DND-41 (cell line): ENCODE results near the gene CPPED1.

ENCODE experiments used
- ATAC-seq: fragments of 200-7000 bp; cut with Tn5 transposase; 3 replicates; pipeline ENCODE4 v1.9.1; 2021; ENCODE audit warnings: low read depth; ENCODE audit not compliant: insufficient read depth
- DNase-seq: peaks from one replicate; pipeline ENCODE4 v3.0.0-alpha.2; 2020
- H2AFZ ChIP-seq: 2 replicates; pipeline ENCODE4 v1.6.0; 2012; ENCODE audit warnings: low read depth, low read length
- H3K27ac ChIP-seq: 2 replicates; pipeline ENCODE4 v1.5.1; 2012; ENCODE audit warnings: low read length, inconsistent platforms
- H3K27me3 ChIP-seq: fragments of 200-600 bp; sonication (generic); 2 replicates; pipeline ENCODE4 v1.6.0; 2012; ENCODE audit warnings: low read length, mild to moderate bottlenecking, inconsistent platforms; ENCODE audit not compliant: insufficient read depth, poor library complexity
- H3K36me3 ChIP-seq: 2 replicates; pipeline ENCODE4 v1.5.1; 2012; ENCODE audit warnings: low read length, inconsistent platforms; ENCODE audit not compliant: insufficient read depth
- H3K4me1 ChIP-seq: 2 replicates; pipeline ENCODE4 v1.5.1; 2012; ENCODE audit warnings: mild to moderate bottlenecking, low read length; ENCODE audit not compliant: insufficient read depth
- H3K4me2 ChIP-seq: 2 replicates; pipeline ENCODE4 v1.6.0; 2012; ENCODE audit warnings: mild to moderate bottlenecking, moderate library complexity, low read length, inconsistent platforms; ENCODE audit not compliant: insufficient read depth
- H3K4me3 ChIP-seq, 2 experiments: fragments of 200-600 bp in 1 of 2; shearing (Covaris generic) in 1 of 2; 2 replicates each; pipeline ENCODE4 v1.5.1; 2012 to 2016; ENCODE audit warnings: inconsistent platforms in 2 of 2, low read length in 2 of 2, mild to moderate bottlenecking in 2 of 2, low read depth in 1 of 2, moderate library complexity in 1 of 2
- H3K79me2 ChIP-seq: 2 replicates; pipeline ENCODE4 v1.6.0; 2012; ENCODE audit warnings: low read length, inconsistent platforms; ENCODE audit not compliant: insufficient read depth
- H3K9ac ChIP-seq: 2 replicates; pipeline ENCODE4 v1.6.0; 2012; ENCODE audit warnings: low read depth, mild to moderate bottlenecking, inconsistent platforms, low read length, moderate library complexity
- H3K9me3 ChIP-seq: 2 replicates; pipeline ENCODE4 v1.5.1; 2012; ENCODE audit warnings: low read length, moderate library complexity, mild to moderate bottlenecking, inconsistent platforms; ENCODE audit not compliant: insufficient read depth, severe bottlenecking
- H4K20me1 ChIP-seq: 2 replicates; pipeline ENCODE4 v1.6.0; 2012; ENCODE audit warnings: low read length; ENCODE audit not compliant: insufficient read depth
- EZH2 ChIP-seq: IDR thresholded peaks from 3 replicates; pipeline ENCODE4 v1.6.1; 2012; ENCODE audit warnings: borderline replicate concordance, low read depth, mild to moderate bottlenecking, moderate library complexity, low read length, inconsistent platforms; ENCODE audit not compliant: severe bottlenecking
- TF ChIP-seq, protein P1 (sequence below): IDR thresholded peaks from 2 replicates; pipeline ENCODE4 v1.5.1; 2012; ENCODE audit warnings: borderline replicate concordance, low read length, moderate library complexity, mild to moderate bottlenecking; ENCODE audit not compliant: poor library complexity, severe bottlenecking; ENCODE audit errors: extremely low read depth

Gene CPPED1

DNA sequence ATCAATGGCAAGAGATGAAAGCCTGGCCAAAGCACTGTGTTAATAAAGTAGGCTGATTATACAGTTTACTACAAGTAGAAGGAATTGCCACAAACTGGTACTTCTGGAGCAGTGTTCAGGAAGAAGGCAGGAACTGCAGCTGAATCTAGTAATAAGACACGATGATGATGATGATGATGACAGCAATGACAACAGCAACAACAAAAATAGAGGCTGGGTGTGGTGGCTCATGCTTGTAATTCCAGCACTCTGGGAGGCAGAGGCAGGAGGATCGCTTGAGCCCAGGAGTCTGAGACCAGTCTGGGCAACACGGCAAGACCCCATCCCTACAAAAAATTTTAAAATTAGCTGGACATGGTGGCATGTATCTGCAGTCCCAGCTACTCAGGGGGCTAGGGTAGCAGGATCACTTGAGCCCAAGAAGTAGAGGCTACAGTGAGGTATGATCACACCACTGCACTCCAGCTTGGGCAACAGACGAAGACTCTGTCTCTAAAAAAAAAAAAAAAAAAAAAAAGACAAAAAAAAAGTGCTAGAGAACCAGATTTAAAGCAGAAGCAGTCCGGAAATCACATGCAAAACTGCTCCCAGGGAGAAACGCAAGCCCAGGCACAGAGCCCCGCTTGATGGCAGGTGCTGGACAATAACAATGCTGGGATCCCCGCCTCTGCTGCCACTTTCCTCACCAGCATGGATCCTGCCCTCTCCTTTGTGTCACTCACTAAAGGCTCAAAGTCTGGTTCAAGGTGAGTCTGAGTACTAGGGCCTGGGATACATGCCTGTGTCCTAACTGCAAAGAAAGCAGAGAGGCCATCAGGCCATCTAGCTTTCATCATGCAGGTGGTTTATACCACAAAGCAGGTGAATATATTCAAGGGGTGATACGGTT is 44.8 kb downstream of the CPPED1 start:
- Histone ChIP-seq H3K4me3 (no peak overlapping the region), H3K9me3 (no peaks in the 10 kb centered on the region), H3K27ac (no peak overlapping the region), H3K79me2 (no peaks in the 10 kb centered on the region), H4K20me1 (no peaks in the 10 kb centered on the region), H3K4me1 (no peaks in the 10 kb centered on the region), H3K36me3 (no peaks in the 10 kb centered on the region), H2AFZ (no peak overlapping the region), H3K27me3 (no peaks in the 10 kb centered on the region), H3K9ac (no peak overlapping the region), H3K4me2 (no peak overlapping the region)
- no peak for DNase-seq
- no peak for ATAC-seq
- no peak for TF ChIP-seq EZH2
- TF ChIP-seq, protein P1, sequence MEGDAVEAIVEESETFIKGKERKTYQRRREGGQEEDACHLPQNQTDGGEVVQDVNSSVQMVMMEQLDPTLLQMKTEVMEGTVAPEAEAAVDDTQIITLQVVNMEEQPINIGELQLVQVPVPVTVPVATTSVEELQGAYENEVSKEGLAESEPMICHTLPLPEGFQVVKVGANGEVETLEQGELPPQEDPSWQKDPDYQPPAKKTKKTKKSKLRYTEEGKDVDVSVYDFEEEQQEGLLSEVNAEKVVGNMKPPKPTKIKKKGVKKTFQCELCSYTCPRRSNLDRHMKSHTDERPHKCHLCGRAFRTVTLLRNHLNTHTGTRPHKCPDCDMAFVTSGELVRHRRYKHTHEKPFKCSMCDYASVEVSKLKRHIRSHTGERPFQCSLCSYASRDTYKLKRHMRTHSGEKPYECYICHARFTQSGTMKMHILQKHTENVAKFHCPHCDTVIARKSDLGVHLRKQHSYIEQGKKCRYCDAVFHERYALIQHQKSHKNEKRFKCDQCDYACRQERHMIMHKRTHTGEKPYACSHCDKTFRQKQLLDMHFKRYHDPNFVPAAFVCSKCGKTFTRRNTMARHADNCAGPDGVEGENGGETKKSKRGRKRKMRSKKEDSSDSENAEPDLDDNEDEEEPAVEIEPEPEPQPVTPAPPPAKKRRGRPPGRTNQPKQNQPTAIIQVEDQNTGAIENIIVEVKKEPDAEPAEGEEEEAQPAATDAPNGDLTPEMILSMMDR = no peak

DNA sequence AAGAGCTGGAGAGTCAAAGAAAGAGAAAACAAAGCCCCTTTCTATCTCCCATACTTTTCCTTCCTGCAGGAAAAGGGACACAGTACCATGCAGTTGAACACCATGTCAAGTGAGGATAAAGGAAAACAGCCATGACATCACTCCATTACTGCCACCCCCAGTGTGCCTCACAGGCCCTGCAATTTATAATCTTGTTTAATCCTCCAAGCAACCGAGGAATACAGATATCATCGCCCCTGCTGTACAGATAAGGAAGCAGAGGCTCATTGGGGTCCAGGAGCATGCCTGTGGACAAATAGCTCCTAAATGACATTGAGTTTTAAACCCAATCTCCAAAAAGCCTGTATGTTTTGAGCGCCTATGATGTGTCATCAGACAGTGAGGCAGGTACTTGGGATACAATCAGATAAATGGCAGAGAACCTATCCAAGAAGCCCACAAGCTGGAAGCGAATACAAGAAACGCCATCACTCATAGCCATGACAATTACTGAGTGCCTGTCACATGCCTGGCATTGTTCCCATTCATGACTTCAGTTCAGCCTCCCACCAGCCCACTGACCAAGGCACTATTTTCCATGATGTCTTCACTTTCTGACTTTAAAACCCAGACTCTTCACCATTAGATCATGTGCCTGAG is 45.5 kb downstream of the CPPED1 start:
- no peak for ATAC-seq
- no peak overlapping the region for H3K4me2 ChIP-seq
- no peaks in the 10 kb centered on the region for H4K20me1 ChIP-seq

DNA sequence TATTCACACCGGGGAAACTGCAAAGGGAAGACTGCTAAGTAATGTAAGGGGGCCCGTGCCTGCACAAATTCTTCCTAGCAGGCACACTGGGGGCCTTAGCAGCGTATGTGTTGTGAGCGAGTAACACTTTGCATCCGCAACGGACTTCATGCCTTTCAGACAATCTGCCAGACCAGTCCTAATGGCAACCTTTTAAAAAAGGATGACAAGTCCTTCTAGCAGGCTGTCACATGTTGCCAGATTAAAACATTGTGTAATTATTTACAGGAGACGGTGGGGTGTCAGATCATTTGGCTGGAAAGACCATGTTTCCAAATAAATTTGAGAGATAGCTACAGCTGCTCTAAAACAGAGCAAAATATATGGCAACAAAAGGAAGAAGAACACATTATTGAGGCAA is 46.1 kb downstream of the CPPED1 start:
- no peak for DNase-seq
- no peak overlapping the region for H3K9ac ChIP-seq
- no peak for TF ChIP-seq EZH2
- TF ChIP-seq, protein P1 = no peak
- no peak overlapping the region for H2AFZ ChIP-seq
- H3K36me3 ChIP-seq = no peaks in the 10 kb centered on the region
- H3K4me2 ChIP-seq = no peak overlapping the region
- H3K79me2 ChIP-seq = no peaks in the 10 kb centered on the region
- no peaks in the 10 kb centered on the region for H3K4me1 ChIP-seq
- H3K4me3 ChIP-seq = no peak overlapping the region
- no peak overlapping the region for H3K27ac ChIP-seq
- H3K9me3 ChIP-seq = no peaks in the 10 kb centered on the region
- ATAC-seq = no peak
- H4K20me1 ChIP-seq = no peaks in the 10 kb centered on the region
- H3K27me3 ChIP-seq = no peaks in the 10 kb centered on the region

More for the DNA sequence above, 45.5 kb downstream of the CPPED1 start:
- H2AFZ ChIP-seq = no peak overlapping the region
- no peaks in the 10 kb centered on the region for H3K9me3 ChIP-seq
- H3K79me2 ChIP-seq = no peaks in the 10 kb centered on the region
- TF ChIP-seq, protein P1 = no peak
- TF ChIP-seq EZH2 = no peak
- no peaks in the 10 kb centered on the region for H3K4me1 ChIP-seq
- H3K36me3 ChIP-seq = no peaks in the 10 kb centered on the region
- H3K27ac ChIP-seq = no peak overlapping the region
- no peaks in the 10 kb centered on the region for H3K27me3 ChIP-seq
- H3K9ac ChIP-seq = no peak overlapping the region
- no peak for DNase-seq
- H3K4me3 ChIP-seq = no peak overlapping the region
